ENCODE results near the gene RIMBP2.

- TF ChIP-seq CTCF (IDR thresholded peaks at IDR 0.05) (no peak), ZFX (IDR thresholded peaks at IDR 0.05; ENCODE audit: borderline replicate concordance) (no peak)
These were observed 1.7 kb upstream of the RIMBP2 start for GRCh38 chr12:130717752-130718151.
